SK-MEL-5 (cell line): ENCODE measurements around the gene AK9. TPM values are rescaled to one million over a fixed set of nuclear protein-coding genes. Genes with fewer than 3 reads are reported as not detected.
"Not testable (repeated sequence)": the region's sequence is repeated elsewhere in the genome, so short reads cannot be mapped to it uniquely, and the experiment has no call there.

Source experiments
- DNase-seq: peaks from one replicate; pipeline ENCODE4 v3.0.0-alpha.2; 2016; ENCODE audit warnings: low read depth, low spot score
- in situ Hi-C: cut with HindIII; loops from 2 replicates; pipeline ENCODE4 v1.10.0; 2016; ENCODE audit warnings: low sequenced_read_pairs, high pct_unique_total_duplicates, low pct_unique_long_range_greater_than_20kb
- polyA plus RNA-seq, 2 experiments: library from polyadenylated mRNA; depleted of rRNA; stranded (reverse); fragments of >200 nt; gene quantifications; 2 replicates each; pipeline ENCODE4 v1.2.3, GENCODE V29; 2015
- total RNA-seq: library from RNA; depleted of rRNA; stranded (reverse); fragments of >200 nt; shearing (Covaris generic); gene quantifications from 2 replicates; pipeline ENCODE4 v1.2.3, GENCODE V29; 2014; rRNA removed

Gene AK9
- 1.7 and 3.2 TPM in 2 replicates for total RNA-seq
- polyA plus RNA-seq (2015; cell fraction: cytosol; rRNA removed) = 4.3 and 5.5 TPM in 2 replicates
- 2.1 and 5.1 TPM in 2 replicates for polyA plus RNA-seq (2015; cell fraction: nucleus; rRNA removed)

DNA sequence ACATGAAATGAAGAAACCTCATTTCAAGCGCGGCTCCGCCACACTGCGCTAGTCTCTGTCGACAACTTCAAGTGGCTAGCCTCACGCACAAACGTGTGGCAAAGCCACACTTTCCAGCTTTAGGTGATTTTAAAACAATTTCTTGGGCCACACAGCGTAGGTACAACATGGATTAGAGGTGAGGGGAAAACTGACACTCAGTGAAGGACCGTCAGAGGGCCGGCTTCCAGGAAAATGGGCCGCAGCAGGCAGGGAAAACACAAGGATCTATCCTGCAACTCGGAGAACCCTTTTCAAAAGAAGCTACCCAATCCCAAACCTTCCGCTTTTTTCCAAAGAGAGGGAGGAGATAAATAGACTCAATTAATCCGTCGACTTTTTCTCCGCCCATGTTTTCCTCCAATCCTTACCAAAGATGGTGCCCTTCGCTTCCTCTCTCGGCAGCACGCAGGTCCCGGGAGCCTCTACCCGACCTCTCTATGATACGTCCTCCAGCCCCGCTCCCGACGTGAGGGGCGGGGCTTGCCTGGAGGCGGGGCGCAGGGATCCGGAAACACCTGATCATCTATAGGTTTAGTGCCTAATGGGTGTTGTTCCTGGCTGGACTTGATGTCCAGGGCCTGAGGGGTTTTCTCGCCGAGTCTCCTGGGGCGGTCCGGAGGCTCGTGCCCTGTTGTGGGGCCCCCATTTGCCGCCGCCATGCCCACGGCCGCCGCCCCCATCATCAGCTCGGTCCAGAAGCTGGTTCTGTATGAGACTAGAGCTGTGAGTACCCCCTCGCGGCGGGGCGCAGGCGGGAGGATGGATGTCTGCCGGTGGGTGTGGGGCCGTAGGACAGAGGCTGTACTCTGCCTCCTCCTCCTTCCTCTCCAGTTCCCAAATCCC lies at the start of gene AK9, which contains the start of gene FIG4:
Gene AK9 (minus strand): TSS at position 466 of the 885 bp plus-strand sequence. CDS start 15,457 bp downstream, outside the sequence.
Gene FIG4 (plus strand): TSS at position 560 of the 885 bp plus-strand sequence. CDS start 140 bp downstream, at position 700.
- peak; percentile 90 for DNase-seq
- in situ Hi-C loops = no loop called here

DNA sequence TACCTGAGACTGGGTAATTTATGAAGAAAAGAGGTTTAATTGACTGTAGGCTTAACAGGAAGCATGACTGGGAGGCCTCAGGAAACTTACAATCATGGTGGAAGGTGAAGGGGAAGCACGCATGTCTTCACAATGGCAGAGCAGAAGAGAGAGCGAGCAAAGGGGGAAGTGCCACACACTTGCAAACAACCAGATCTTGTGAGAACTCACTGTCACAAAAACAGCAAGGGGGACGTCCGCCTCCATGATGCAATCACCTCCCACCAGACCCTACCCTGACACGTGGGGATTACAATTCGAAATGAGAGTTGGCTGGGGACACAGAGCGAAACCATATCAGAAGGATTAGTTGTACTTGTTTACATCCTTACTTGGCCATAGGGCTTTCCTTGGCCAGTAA lies 49.8 kb upstream of the AK9 start:
- in situ Hi-C loops = no loop called here
- DNase-seq = no peak

DNA sequence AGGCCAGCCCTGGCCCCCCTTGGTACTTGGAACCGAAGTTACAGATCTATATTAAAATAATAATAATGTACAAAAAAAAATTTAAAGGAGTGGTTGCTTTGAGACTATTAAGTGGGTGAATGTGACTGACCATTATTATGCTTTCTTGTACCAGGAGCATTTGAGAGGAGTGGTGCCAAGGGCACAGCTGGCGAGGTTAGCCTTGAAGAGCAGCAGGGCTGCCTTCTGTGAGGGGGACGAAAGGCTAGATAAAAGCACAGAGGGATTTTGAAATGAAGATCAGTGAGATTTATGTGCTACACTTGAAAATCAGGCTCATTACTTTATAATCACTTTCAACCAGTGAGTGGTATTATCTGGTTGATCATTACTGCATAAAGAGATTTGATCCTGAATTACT lies 48.7 kb upstream of the AK9 start:
- no peak for DNase-seq
- in situ Hi-C loops = no loop called here

DNA sequence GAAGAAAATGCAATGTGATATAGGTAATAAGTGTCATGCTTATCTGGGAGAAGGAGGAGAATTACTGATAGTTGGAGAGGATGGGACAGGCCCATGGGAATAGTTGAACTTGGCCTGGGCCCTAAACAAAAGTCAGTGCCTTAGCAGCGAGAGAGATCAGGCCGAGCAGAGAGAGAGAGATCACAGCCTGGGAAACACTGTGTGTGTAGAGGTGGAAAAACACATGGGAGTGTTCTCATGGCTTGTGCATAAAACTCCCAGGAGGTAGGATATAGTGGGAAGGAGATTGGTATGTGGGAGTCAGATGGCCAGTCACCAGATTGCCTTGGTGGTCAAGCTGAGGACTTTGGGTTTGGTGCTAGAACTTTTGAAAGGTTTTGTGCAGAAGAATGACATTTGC lies 47.7 kb upstream of the AK9 start:
- in situ Hi-C loops = no loop called here
- DNase-seq = no peak

DNA sequence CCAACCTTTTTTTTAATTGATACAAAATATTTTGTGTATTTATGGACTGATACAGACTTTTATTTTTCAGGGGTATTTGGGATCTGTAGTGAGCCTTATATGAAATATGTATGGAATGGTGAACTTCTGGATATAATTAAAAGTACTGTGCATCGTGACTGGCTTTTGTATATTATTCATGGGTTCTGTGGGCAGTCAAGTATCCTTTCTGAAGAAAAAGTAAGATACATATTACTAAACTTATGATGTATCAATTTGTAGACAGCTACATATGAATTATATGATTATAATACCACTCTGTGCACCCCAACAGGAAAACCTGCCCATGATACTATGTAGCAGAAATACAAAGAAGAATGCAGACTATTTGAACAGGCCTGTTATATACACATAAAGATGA lies 47.3 kb upstream of the AK9 start:
- in situ Hi-C loops = no loop called here
- no peak for DNase-seq

DNA sequence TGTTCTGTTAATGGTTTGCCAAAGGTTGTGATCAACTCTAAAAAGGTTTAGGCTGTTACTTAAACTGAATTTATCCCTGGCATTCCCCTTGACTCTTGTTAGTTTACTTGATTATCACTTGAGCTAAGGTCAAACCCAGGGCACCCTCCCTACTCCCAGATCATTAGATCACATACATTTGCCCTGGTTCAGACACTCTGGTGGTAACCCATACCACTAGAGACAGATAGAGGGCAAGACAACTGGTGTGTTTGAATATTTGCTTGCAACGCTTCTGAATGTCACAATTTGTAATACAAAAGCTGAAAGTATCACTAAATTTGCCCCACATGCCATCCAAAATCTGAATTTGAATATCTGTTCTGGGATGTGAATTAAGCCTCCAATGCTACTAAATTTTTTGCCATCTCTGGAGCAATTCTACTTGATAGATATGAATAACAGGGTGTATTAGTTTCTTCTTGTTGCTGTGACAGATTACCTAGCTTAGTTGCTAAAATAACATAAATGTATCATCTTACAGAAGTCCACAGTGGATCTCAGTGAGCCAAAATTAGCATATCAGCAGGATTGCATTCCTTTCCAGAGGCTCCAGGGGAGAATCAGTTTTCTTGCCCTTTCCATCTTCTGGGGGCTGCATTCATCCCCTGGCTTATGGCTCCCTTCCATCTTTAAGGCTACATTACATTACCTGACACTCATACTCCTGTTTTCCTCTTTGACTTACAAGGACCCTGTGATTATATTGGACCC lies 45.4 kb upstream of the AK9 start:
- DNase-seq = no peak
- in situ Hi-C loops = no loop called here

DNA sequence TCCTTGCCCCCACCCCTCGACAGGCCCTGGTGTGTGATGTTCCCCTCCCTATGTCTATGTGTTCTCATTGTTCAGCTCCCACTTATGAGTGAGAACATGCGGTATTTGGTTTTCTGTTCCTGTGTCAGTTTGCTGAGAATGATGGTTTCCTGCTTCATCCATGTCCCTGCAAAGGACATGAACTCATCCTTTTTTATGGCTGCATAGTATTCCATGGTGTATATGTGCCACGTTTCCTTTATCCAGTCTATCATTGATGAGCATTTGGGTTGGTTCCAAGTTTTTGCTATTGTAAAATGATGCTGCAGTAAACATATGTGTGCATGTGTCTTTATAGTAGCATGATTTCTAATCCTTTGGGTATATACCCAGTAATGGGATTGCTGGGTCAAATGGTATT lies 34.2 kb upstream of the AK9 start:
- DNase-seq, in situ Hi-C loops: not testable (repeated sequence)

DNA sequence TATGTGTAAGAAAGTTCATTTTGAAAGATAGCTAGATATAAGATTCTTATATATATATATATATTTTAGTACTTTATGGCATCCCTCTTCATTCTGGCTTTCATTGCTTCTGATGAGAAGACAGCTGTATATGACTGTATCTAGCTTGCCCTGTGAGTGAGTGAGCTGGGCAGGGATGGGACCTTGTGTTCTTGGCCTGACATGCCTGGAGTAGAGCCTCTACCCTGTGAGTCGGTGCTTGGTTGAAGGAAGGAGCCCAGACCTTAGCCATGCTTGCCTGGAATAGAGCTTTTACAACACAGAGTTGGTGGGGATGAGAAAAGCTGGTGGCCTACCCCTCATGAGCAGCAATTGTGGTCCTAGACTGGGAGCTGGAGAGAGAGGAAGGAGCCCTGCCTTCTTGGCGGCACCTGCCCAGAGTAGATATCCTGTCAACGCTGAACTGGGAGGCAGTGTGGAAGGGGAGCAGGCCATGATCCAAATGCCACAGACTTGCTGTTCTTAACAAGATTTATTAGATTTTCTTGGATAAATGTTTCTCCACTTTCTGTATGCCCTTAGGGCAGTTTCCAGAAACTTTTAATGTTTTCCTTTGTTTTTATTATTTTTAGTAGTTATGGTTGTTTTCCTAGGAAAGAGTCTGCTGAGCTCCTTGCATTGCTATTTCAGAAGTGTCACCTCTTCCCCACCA lies 31.7 kb upstream of the AK9 start:
- in situ Hi-C loops = no loop called here
- DNase-seq = no peak

DNA sequence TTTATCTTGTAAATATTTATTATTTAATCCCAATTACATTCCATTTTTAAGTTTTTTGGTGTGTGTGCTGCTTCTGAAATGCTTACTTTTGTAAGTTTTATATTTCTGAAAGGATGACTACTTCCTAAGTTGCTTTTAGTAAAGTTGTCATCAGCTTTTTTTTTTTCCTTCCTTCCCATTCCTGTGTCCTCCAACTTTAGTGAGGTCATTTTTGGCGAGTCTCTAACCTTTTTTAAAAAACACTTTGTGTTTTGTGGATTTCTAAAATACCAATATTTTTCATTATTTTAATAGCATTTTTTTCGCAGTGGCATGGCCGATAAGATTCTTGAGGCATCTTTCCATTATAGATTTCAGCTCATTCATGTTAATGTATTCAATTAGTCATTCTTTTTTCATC lies 31.0 kb upstream of the AK9 start:
- in situ Hi-C loops = no loop called here
- DNase-seq = no peak

DNA sequence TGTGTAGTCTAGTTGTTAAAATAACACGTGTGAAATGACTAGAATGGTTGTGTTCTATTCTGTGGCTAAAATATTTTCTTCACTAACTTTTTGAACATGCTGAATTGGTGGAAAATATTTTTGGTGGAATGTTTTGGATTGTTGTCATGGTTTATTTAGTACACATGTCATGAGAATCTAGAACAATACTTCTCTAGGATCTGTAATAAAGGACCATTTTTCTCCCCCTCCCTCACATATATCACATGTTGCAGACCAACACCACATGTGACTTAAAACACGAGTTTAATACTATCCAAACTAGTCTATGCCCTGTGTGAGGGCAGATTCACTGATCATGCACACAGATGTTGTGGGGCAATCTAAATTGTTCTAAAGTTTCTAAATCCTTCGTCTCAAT lies 29.3 kb upstream of the AK9 start:
- DNase-seq = peak; percentile 90
- in situ Hi-C loops = no loop called here

DNA sequence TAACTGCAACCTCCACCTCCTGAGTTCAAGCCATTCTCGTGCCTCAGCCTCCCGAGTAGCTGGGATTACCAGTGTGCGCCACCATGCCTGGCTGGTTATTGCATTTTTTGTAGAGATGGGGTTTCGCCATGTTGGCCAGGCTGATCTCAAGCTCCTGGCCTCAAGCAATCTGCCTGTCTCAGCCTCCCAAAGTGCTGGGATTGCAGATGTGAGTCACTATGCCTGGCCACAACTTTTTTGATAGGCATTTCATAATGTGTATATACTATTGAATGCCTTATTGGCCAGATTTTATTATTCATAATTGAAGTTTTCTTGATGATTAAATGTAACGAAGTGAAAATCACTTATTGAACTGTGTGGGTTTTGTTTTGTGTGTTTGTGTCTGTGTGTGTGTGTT lies 28.0 kb upstream of the AK9 start:
- in situ Hi-C loops = loop anchor here (10.0 kb wide), 1 partner anchor 66 kb away; no protein-coding TSS in a partner anchor

DNA sequence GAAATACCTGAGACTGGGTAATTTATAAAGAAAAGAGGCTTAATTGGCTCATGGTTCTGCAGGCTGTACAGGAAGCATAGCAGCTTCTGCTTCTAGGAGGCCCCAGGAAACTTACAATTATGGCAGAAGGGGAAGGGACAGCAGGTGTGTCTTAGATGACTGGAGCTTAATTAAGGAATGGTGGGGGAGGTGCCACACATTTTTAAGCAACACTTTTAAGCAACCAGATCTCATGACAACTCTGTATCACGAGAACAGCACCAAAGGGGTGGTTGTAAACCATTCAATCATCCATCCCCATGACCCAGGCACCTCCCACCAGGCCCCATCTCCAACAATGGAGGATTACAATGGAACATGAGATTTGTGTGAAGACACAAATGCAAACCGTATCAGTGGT lies 27.0 kb upstream of the AK9 start:
- in situ Hi-C loops = loop anchor here (10.0 kb wide), 1 partner anchor 67 kb away; no protein-coding TSS in a partner anchor
- DNase-seq = no peak

More for the DNA sequence above, 28.0 kb upstream of the AK9 start:
- DNase-seq = no peak

DNA sequence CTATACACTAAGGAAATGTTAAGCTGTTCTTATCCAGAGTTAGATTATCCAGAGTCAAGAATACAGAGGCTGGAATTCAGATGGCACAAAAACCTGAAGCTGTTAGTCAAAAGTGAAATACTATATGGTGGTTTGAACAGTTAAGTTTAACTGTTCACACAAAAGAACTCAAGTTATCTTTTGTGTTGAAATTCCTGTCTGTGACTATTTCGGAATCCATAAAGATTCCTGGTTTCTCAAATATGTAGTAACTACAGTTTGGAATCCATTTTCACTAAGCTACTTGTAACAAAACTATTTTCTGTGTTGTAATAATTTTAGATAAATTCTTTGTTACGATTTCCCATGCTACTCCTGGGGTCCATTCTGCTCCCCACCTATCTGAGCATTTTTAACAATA lies 24.6 kb upstream of the AK9 start:
- in situ Hi-C loops = loop anchor here (10.0 kb wide), 1 partner anchor 69 kb away; no protein-coding TSS in a partner anchor
- DNase-seq = no peak

DNA sequence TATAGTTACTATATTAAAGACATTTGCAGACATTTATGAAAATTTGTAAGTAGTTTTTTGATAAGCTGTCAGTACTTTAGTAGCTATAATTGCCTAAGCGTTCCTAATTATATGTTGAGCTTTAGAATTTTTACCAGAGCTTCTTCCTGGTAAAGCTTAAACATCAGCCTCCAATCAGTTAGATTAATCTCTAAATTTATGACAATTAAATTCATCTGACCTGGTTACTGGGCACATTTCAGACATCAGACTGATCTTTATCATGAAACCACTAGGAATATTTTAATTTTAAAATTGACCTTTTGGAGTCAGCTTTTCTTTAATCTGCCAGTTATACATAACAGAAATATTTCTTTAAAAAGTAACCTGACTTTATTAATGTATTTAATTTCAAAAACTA lies 23.6 kb upstream of the AK9 start:
- DNase-seq = no peak
- in situ Hi-C loops = loop anchor here (10.0 kb wide), 1 partner anchor 70 kb away; no protein-coding TSS in a partner anchor

DNA sequence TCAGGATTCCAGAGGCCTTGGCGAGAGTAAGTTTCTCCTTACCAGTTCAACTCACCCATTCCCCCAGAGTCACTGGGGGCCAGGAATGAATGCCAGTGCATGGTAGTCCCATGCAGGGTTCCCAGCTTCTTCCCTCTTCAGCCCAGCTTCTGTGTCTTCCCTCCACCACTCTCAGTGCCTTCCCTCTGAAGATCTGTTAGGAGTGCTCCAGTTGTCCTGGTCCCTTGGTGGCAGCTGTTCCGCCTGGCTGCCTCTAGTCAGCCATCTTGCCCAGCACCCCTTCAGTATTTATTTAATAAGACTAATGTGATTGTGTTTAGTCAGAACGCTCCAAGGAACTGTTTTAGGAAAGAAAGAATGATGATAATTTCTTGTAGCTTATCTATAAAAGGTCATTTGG lies 23.2 kb upstream of the AK9 start:
- DNase-seq = no peak
- in situ Hi-C loops = loop anchor here (10.0 kb wide), 1 partner anchor 71 kb away; no protein-coding TSS in a partner anchor

DNA sequence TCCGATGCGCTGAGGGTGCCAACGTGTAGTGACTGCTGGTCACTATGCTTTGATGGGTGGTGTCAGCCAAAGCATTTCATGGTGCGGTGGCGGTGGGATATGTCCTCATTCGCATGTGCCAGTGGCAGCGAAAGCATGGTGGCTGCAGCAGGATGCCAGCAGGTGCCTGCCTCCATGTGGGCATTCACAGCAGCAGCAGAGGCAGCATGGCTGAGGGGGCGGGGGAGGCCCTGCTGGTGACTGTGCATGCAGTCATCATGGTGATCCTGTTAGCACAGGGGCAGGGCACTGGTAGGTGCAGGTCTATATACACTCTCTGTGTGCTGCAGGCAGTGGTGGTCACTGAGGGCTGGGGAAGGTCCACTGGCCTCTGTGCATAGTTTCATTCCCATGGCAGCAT lies 22.1 kb upstream of the AK9 start:
- in situ Hi-C loops = loop anchor here (10.0 kb wide), 1 partner anchor 72 kb away; no protein-coding TSS in a partner anchor
- no peak for DNase-seq

DNA sequence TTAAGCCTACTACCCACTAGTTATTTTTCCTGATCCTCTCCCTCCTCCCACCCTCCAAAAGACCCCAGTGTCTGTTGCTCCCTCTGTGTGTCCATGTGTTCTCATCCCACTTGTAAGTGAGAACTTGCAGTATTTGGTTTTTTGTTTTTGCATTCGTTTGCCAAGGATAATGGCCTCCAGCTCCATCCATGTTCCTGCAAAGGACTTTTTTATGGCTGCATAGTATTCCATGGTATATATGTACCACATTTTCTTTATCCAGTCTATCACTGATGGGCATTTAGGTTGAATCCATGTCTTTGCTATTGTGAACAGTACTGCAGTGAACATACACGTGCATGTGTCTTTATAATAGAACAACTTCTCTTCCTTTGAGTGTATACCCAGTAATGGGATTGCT lies 17.1 kb upstream of the AK9 start:
- in situ Hi-C loops = not testable (repeated sequence)

More for the DNA sequence above, 17.1 kb upstream of the AK9 start:
- DNase-seq = not testable (repeated sequence)
